Medulla oblongata (tissue), 1 donor: ENCODE measurements around the gene ZNF593.

Experiments
- DNase-seq: peaks from one replicate; pipeline ENCODE4 v3.0.0-alpha.2; 2015; ENCODE audit errors: extremely low spot score

The ZNF593 gene

DNA sequence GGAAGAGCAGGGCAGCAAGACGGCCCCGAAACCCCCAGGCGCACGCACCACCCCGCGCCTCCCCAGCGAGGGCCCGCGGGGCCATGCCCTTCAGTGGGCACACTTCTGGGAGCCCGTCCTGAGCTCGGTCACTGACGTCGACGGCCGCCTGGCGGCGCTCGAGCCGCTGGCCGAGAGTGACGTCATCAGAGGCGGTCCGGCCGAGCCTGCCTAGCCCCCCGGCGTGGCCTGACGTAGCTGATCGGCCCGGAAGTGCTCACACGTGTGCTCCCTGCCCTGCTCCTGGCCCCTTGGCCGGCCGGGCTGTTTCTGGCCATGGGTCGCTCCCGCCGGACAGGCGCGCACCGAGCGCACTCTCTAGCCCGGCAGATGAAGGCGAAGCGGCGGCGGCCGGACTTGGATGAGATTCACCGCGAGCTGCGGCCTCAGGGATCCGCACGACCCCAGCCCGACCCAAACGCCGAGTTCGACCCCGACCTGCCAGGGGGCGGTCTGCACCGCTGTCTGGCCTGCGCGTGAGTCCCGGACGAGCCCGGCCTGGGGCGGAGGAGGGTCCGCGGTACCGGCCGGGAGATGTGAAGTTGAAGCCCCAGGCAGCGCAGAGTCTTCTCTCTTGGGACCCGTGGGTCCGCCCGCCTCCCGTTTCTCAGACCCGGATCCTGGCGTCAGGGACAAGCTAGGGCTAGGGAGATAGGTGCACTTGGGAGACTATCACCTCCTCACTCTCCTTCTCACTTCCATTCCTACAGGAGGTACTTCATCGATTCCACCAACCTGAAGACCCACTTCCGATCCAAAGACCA, at the start of gene ZNF593:
ZNF593 (plus strand) TSS at position 240 of the 803 bp plus-strand sequence; CDS start at position 316, 76 bp downstream.
- peak; percentile 93 for DNase-seq

DNA sequence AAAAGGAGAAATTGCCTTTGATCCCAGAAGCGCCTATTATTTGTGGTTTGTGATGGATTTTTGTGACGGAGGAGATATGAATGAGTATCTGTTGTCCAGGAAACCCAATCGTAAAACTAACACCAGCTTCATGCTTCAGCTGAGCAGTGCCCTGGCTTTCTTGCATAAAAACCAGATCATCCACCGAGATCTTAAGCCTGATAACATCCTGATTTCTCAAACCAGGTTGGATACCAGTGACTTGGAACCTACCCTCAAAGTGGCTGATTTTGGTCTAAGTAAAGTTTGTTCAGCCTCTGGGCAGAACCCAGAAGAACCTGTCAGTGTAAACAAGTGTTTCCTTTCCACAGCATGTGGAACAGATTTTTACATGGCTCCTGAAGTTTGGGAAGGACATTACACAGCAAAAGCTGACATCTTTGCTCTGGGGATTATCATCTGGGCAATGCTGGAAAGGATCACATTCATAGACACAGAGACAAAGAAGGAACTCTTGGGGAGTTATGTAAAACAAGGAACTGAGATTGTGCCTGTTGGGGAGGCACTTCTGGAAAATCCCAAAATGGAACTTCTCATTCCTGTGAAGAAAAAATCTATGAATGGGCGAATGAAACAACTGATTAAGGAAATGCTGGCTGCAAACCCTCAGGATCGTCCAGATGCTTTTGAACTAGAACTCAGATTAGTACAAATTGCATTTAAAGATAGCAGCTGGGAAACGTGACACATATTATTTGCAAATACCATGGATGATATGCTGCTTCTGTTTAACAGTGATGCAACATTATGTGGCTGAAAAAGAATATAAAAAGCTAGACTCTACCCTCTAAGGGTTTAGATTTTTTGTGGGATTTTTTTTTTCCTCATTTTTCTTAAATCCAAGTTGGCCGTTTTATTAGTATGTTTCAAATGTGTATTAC, 47.6 kb upstream of the ZNF593 start:
- peak; percentile 45 for DNase-seq

DNA sequence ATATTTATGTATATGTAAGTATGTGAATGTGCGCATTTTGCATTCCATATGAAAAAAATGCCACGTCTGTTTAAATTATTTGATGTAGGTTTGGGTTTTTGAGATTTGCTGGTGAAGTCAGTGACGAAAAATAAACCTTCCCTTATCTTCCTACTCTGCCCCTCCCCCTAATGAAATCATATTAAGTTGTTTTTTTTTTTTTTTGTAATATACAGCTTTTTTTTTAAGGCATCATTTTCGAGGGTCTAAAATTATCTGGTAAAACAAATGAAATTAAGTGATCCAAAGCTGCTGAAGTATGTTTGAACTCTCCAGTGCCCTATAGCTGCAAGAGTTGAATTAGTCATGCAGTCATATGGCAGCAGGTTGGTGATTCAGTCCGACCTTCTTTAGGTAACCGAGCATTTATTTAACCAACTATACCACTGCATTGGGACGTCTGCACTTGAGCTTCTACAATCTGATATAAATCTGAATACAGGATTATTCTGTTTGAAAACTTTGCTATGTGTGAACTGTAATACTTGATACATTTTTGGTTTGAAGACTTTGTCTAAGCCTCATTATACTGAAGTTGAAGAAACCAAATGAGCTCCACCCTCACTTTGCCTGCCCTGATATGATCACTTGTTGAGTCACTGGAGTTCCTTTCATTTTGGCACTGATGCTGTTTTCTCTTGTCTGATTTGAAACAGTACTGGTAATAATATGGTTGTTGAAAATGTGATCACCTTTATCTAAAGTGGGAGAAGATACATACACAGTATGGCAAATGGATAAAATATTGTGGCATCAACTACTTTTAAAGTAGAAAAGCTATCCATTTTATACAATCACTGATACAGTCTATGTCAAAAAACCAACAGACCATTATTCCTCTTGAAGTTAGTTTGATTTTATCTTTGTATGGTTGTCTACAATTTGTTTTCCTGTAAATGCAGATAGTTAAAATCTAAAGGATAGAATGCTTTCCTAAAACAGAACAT, 46.4 kb upstream of the ZNF593 start:
- no peak for DNase-seq

DNA sequence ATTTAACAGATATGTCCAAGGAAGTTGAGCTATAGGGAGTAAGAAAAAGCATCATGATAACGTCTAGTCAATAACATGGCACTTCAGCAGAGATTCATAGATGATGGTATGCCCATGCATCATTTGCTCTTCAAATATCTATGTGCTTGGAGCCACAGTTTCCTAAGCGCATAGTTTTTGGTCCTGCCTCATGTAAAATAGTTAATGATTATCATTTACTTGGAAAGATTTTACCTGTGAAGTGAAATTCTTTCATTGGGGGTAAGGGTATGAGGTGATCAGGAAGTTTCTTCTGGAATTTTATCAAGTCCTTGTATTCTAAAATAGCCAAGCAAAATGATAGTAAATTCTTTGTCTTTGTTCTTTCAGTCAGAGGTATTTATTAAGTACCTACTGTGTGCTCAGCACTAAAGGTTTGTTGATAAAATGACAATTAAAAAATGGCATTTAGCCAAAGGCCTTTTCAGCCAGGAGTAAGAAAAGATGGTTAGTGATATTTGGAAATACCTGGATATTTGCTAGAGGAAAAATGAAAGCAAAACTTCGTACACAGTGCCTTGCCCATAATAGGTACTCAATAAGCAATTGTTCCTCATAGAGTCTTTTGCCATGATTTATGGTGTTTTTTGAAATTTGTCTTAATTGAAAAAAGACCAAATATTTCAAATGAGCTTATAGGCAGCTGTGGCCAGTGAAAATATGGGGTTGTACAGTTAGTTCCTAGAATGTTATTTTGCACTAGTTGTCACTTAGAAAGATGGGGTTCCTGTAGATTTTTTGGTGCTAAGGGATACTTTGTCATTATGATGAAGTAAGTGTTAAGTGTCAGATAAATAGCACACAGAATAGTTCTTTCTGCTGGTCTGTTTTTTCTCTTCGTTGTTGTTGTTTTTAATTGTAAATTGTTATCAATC, 45.0 kb upstream of the ZNF593 start:
- DNase-seq: no peak

DNA sequence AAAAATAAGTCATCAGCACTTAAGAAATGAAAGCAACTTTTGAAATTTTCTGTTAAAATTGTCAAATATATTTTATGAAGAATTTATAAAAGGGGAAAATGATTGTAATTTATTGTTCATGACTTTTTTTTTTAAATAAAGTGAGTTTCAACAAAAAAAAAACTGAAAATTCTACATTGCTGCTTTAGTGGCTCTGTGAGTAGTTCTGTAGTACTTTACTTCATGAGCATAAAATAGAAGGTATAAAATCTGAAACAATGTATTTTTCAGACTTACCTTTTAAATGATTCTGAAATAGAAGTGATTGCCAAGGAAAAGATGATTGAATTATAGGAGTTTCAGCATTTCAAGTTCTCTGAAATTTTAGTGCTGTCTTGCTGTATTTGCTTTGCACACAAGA, 44.3 kb upstream of the ZNF593 start:
- no peak for DNase-seq

DNA sequence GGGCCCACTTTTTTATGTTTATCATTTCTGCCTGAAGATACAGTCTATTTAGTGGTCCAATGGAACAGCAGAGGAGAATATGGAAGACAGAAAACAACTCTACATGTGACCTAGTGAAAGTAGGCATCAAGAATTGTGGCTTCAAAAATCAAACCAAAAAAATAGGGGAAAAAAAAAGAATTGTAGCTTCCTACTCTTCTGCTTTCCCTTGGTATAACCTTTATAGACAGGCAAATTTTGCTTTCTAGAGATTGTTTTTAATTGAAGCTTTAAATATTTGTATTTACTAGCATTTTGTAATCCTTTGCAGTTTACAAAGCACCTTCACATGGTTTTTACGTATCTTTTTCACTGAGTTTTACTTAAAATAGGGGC, 43.8 kb upstream of the ZNF593 start:
- DNase-seq: no peak

DNA sequence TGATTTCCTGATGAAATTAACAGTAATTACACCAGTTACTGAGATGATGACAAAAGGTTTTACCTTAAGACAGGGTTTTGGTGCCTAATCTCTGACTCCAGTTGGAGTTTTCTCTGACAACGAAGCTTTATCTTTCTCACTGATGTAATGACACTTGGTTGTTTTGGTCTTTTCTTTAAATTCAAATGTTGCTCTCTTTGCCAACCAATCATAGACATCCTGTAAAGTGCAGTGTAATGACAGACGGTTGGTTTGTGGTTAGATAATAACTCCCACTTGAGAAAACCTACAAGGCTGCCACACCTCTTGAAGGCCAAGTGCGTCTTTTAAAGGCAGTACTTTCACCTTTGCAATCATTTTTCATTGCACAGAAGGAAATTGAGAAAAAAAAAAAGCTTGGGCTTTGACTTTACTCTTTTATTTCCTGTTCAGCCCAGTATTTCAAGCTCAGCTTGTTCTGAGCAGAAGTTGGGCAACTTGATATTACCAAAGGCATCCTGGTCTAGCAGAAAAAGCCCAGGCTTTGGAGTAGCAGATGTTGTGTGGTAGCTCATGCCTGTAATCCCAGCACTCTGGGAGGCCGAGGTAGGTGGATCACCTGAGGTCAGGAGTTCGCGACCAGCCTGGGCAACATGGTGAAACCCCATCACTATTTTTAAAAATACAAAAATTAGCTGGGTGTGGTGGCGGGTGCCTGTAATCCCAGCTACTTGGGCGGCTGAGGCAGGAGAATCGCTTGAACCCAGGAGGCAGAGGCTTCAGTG, 43.2 kb upstream of the ZNF593 start:
- peak; percentile 37 for DNase-seq

DNA sequence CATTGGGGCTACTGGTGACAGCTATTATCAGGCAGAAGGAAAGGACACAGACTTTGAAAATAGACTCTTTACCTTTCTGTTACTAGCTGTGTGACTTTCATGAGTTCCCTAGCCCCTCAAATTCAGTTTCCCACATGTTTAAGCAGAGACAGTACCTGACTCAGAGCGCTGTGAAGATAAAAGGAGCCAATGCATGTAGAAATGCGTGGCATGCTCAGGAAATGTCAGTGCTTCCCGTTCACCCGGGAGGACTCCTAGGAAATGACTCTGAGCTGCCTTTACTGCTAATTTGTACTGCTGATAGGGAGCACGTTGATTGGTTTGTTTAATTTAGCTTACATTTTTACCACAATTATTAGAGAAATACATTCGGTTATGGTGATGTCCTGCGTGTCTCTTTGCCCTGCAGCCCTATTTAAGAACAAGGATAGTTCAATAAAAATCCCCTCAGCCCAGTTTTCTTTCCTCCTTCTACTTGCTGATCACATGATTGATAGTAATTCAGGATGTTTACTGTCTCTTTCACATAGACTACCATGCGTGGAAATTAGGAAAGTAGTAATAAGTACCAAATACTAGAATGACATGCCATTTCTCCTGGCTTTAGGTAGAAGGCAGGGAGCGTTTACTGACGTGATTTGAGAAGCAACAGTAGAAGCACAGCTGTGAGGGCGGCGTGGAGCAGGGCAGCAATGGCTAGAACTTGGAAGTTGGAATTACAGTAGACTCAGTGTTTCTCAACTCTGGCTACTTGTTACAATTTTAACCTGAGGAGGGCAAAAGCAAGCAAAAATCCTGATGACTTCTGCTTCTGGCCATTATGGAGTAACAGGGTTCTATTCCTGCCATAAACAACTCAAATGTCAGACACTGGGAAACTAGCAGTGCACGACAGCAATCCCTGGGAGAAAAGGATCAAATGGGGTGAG, 42.2 kb upstream of the ZNF593 start:
- no peak for DNase-seq

DNA sequence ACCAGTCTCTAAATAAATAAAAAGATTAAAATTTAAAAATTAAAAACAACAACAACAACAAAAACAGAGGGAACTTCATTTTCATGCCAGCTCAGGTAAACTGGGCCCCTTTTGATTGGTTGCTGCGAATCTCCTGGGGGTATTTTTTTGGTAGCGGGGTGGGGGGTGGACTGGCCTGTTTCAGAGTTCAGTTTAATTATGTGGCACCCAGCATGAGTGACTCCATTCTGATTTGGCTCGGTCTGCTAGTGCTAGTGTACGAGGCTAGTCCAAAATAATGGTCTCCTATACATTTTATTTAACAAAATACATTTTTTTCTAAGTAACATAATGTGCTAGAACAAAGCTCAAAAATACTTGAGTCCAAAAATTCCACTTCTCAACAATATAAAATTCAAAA, 39.9 kb upstream of the ZNF593 start:
- DNase-seq: no peak

DNA sequence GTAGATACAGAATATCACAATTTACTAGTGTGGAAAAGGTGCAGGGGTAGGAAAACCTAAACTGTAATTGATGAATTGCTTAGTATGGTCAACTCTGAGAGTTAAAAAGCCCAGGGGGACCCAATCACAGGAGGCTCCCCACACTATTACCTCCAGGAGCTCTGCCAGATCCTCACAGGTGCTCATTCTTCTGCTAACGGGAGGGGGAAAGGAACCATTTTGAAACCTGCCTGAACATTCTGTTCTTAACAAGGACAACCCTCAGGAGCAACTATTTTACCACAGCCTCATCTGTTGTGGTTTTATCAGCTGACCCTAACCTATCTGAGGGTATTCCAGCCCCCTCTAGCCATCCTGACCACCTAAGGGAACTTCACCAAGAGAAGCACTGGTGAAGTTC, 39.0 kb upstream of the ZNF593 start:
- DNase-seq: no peak

DNA sequence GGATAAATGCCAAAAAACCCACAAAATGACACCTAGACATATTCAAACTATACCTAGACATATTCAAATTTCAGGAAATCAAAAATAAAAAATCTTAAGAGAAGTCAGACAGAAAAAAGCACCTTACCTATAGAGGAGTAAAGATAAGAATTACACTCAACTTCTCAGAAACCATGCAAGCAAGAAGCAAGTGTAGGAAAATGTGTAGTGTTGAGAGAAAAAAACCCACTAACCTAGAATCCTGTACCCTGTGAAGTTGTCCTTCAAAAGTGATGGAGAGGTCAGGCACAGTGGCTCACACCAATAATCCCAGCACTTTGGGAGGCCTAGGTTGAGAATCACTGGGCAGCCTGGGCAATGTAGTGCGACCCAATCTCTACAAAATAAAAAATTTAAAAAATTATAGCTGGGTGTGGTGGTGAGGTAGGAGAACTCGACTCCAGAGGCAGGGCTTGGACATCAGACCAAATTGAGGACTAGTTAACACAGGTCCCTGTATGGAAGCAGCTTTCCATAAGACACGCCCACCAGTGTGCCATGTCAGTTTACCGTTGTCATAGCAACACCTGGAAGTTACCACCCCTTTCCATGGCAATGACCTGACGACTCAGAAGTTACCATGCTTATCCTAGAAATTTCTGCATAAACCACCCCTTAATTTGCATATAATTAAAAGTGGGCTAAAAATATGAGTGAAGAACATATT, 37.4 kb upstream of the ZNF593 start:
- no peak for DNase-seq

DNA sequence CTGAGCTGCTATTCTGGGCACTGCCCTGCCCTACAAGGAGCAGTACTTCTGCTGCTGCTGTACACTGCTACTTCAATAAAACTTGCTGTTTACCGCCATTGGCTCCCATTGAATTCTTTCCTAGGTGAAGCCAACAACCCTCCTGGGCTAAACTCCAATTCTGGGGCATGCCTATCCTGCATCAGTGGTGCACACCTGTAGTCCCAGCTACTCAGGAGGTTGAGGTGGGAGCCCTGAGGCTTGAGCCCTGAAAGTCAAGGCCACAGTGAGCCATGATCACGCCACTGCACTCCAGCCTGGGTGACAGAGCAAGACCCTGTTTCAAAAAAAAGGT, 36.9 kb upstream of the ZNF593 start:
- DNase-seq: no peak

DNA sequence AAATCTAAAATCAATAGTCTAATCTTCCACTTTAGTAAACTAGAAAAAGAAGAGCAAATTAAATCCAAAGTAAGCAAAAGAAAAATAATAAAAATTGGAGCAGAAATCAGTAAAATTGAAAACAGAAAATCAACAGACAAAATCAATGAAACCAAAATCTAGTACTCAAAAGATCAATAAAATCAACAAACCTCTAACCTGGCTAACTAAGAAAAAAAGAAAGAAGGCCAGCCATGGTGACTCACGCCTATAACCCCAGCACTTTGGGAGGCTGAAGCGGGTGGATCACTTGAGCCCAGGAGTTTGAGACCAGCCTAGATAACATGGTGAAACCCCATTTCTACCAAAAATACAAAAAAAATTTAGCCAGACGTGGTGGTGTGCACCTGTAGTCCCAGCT, 35.2 kb upstream of the ZNF593 start:
- DNase-seq: no peak

DNA sequence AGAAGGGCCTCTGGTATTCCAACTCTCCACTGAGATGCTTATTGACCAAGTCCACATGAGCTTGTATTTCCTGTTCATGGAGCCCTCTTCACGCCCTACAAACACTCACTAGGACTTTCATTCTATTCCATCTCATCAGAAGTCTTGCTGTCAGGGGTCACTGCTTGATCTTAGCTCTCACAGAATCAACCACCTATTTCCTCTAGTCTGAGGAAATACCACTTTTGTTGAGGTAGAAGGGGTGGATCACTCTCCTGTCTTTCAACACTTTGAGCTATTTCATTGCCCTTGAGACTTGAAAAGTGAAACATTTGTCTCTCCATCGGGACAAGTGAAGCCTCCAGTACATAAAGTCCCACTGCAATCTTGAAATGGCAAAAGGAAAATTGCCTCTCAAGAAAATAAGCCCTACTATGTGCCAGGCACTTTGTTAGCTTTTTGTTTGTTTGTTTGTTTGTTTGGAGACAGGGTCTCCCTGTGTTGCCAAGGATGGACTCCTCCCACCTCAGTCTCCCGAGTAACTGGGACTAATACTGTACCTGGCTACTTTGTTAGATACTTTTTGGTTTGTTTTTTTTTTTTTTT, 30.6 kb upstream of the ZNF593 start:
- no peak for DNase-seq

DNA sequence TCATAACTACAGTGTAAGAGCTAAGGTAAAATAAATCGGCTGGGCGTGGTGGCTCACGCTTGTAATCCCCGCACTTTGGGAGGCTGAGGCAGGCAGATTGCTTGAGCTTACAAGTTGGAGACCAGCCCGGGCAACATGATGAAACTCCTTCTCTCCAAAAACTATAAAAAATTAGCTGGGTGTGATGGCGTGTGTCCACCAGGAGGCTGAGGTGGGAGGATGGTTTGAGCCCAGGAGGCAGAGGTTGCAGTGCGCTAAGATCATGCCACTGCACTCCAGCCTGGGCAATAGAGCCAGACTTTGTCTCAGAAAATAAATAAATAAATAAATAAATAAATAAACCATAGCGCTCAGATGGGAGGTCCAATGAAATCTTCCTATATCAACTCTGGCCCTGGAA, 27.5 kb upstream of the ZNF593 start:
- no peak for DNase-seq

DNA sequence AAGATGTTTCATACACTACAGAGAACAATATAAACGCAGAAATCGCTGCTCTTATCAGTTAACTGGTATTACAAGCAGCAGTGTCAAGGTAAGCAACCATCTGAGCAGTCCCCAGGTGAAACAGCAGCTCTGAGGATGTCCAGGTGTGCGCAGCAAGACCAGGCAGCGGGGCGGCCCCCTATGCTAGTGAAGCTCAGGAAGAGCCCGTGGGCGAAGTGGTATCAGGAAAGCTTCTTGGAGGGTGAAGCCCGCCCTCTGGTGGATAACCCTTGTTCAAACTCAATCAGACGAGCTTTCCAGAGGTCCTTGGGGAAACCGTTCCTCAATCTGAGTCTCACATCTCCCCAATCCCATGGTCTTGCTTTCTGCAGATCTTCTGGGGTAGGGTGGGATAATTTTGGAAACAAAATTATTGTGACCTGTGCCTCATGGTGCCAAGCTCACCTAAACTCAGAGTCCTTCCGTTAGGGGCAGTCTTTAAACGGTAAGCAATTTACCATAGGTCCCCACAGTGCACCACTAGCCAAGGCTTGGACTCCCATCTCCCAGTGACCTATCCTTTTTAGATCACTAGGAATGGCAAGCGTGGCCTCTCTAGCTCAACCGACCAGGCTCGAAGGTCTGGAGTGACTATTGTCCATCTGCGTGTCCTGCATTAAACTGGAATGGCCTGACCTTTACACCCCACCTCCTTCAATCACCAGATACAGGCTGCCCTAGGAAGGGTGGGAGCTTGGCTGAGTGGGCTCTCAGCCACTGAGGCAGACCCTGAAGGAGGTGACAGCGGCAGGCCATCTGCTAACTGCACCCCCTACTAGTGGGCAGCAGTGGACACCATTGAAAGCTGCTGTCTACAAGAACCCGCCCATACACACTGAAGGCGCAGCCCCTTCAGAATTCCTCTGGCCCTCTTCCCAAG, 24.4 kb upstream of the ZNF593 start:
- DNase-seq: peak; percentile 96

DNA sequence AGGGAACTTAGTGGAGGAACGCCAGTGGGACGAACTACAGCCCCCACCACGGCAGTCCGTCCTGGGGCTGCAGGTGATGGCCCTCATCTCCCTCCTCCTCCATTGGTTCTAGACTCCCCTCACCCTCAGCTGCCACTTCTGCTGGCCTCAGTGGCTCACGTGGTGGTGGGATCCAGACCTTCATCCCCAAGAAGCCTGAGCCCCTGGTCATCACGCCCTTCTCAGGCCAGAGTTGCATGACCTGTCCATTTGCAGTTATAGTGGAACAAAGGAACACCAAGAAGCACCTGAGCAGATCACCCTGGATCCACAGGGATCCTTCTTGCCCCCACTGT, 23.8 kb upstream of the ZNF593 start:
- DNase-seq: no peak
